ENCODE data around the gene VAMP7. TPM values are rescaled to one million over a fixed set of nuclear protein-coding genes. Genes with fewer than 3 reads are reported as not detected.

Gene VAMP7
- total and polyA plus RNA-seq, 2 of the 8 experiments (the other 6 are each of a cell fraction or from before 2014, with no cell fraction given): 14.2 to 22.1 TPM

- no peaks in the 10 kb centered on the region for H3K27me3 ChIP-seq (replicated peaks in 1 of 4; ENCODE audit: control insufficient read depth in 3 of 4, extremely low read depth in 1 of 4, insufficient read depth in 3 of 4, low read length in 3 of 4)
- WGBS, 2 experiments (ENCODE audit: extremely low coverage in 1 of 2, insufficient coverage in 1 of 2, insufficient read length in 1 of 2, insufficient replicate concordance in 2 of 2, low coverage in 1 of 2, low lambda C conversion rate in 2 of 2, missing lambda C conversion rate in 1 of 2): 80% methylated on average over 2 of the region's 2 CpGs; no CpG with 5 or more reads in 1 of the 2 experiments
- no peaks in the 10 kb centered on the region for H3K79me1 ChIP-seq (ENCODE audit: low read depth, low read length)
- no peak overlapping the region for H3K27ac ChIP-seq (ENCODE audit: low read depth, low read length)
- no peak overlapping the region for H3K14ac ChIP-seq (ENCODE audit: insufficient read length)
- no peak overlapping the region for H2AK5ac ChIP-seq (ENCODE audit: low read depth, low read length)
- H2BK5ac ChIP-seq (ENCODE audit: low read depth, low read length): no peak overlapping the region
- no peak overlapping the region for H3K4ac ChIP-seq (replicated peaks; ENCODE audit: insufficient read length, low read depth, low read length)
- peaks cover 8% of the 10 kb centered on the region; the same call in 1 of the 2 replicates for H3K23me2 ChIP-seq (ENCODE audit: low read depth, low read length)
- H3K9me3 ChIP-seq (ENCODE audit: insufficient read depth in 2 of 2, low read depth in 1 of 2, low read length in 1 of 2): peaks cover 11 to 51% of the 10 kb centered on the region in 2 experiments; a peak in 3 of 4 replicates
- no peak for DNase-seq (ENCODE audit: low read depth in 1 of 2, low spot score in 2 of 2)
- no peaks in the 10 kb centered on the region for H3K79me2 ChIP-seq (ENCODE audit: control insufficient read depth in 1 of 2, insufficient read depth in 2 of 2, low read length in 2 of 2)
- no peak overlapping the region for H4K91ac ChIP-seq (replicated peaks; ENCODE audit: insufficient read length, low read length)
- no peak overlapping the region for H4K8ac ChIP-seq (ENCODE audit: extremely low read depth, insufficient read depth, low read length)
- no peak overlapping the region for H3K18ac ChIP-seq (ENCODE audit: extremely low read depth, low read length)
- H4K5ac ChIP-seq (ENCODE audit: insufficient read length, low read depth, low read length): no peak overlapping the region
- H3K4me2 ChIP-seq (ENCODE audit: insufficient read depth in 1 of 2, low read depth in 2 of 2, low read length in 2 of 2): no peak overlapping the region
- no peak overlapping the region for H2BK15ac ChIP-seq (ENCODE audit: low read length)
- no peak overlapping the region for H3K4me3 ChIP-seq (ENCODE audit: extremely low read depth in 1 of 4, insufficient read depth in 2 of 4, low read depth in 3 of 4, low read length in 4 of 4)
- H2BK20ac ChIP-seq (ENCODE audit: low read length): no peak overlapping the region
- no peaks in the 10 kb centered on the region for H4K20me1 ChIP-seq (replicated peaks in 1 of 2; ENCODE audit: control insufficient read depth in 1 of 2, insufficient read depth in 2 of 2, low read length in 2 of 2)
- CTCF ChIA-PET (ENCODE audit: partially characterized antibody): no interaction called here
- H3K56ac ChIP-seq (replicated peaks; ENCODE audit: insufficient read length, low read depth, low read length): no peak overlapping the region
- H2AFZ ChIP-seq (ENCODE audit: low read length): no peak overlapping the region
- no peak for FAIRE-seq
- no peak overlapping the region for H3K9ac ChIP-seq (replicated peaks in 1 of 4; ENCODE audit: extremely low read depth in 1 of 4, low read depth in 3 of 4, low read length in 3 of 4)
- no peak for TF ChIP-seq E2F6 (IDR thresholded peaks at IDR 0.05)
- no peaks in the 10 kb centered on the region for H3K4me1 ChIP-seq (replicated peaks in 1 of 4; ENCODE audit: control insufficient read depth in 3 of 4, insufficient read depth in 4 of 4, low read length in 3 of 4)
- H2BK12ac ChIP-seq (ENCODE audit: low read depth, low read length): no peak overlapping the region
- H3K36me3 ChIP-seq (ENCODE audit: control insufficient read depth in 2 of 4, insufficient read depth in 4 of 4, low read length in 3 of 4): peaks cover 0 to 2% (median 0%) of the 10 kb centered on the region in 4 experiments; a peak in 1 of 8 replicates
- H2BK120ac ChIP-seq (replicated peaks; ENCODE audit: low read depth, low read length): no peak overlapping the region
- no peak overlapping the region for H3K23ac ChIP-seq (ENCODE audit: insufficient read length)
- POLR2A ChIA-PET (ENCODE audit: partially characterized antibody): no interaction called here
These were observed 68.0 kb downstream of the VAMP7 start for GRCh38 chrX:155949098-155949497.
